ENCODE measurements around the gene TH.

The TH gene

DNA sequence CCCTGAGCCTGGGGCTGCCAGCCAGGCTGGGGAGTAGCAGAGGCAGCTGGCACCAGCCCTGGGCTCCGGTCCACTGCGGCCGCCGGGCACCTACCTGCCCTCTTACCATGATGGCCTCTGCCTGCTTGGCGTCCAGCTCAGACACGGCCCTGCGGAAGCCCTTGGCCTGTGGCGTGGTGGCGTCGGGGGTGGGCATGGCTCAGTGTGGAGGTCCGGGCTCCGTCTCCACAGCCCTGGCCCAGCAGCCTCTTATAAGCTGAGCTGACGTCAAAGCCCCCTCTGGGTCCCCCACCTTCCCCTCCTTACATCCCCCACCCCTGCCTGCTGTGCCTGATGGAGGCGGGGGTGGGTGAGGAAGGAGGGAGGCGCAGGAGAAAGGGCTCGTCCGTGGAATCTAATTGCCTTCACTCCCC, at the start of gene TH:
Gene TH, minus strand, starts transcription at position 225 of the 413 bp plus-strand sequence. Its CDS starts 29 bp downstream, at position 196.
- no peak for DNase-seq

DNA sequence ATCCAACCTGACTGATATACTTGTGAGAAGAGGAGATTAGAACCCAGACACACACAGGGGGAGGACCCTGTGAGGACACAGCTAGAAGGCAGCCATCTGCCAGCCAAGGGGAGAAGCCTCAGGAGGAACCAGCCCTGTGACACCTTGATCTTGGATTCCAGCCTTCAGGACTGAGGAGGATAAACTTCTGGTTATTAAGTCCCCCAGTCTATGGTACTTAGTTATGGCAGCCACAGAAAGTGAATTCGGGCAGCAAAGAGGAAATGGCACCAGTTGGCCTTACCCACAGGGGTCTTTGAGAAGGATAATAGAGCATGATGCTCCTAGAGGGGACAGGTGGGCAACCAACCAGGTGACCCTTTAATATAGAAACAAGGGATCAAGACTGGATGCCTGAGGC, 49.4 kb upstream of the TH start:
- DNase-seq, result no peak

DNA sequence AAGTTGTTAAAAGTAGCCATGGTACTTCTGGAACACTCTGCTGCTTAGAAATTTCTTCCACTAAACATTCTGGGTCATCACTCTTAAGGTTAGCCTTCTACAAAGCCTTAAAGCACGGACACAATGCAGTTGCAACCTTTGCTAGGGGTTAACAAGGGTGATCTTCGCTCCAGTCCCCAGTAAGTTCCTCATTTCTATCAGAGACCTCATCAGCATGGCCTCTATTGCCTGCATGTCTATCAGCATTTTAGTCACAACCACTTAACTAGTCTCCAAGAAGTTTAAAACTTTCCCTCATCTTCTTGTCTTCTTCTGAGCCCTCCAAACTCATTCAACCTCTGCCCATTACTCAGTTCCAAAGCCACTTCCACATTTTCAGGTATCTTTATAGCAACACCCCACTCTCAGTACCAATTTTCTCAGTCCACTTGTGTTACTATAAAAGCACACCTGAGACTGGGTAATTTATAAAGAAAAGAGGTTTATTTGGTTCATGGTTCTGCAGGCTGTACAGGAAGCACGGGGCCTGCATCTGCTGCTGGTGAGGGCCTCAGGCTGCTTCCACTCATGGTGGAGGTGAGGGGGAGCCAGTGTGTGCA, 48.7 kb upstream of the TH start:
- no peak for DNase-seq

DNA sequence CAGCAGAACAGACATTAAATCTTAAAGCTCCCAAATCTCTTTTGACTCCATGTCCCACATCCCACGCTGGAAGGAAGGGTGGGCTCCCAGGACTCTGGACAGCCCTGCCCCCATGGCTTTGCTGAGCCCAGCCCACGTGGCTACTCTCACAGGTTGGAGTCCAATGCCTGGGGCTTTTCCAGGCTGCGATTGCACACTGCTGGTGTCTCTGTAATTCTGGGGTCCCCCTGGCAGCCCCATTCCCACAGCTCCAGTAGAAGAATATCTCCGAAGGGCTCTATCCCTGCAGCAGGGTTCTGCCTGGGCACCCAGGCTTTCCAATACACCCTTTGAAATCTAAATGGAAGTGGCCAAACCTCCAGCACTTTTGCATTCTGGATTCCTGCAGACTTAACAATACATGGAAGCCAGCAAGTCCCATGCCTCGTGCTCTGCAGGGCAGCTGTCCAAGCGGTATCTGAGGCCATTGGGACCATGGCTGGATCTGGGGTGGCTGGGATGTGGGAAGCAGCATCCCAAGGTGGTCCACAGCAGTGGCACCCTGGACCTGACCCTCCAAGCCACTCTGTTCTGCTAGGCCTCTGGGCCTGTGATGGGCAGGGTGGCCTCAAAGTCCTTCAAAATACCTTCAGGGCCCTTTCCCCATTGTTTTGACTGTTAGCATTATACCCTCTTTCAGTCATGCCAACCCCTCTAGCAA, 47.9 kb upstream of the TH start:
- no peak for DNase-seq

DNA sequence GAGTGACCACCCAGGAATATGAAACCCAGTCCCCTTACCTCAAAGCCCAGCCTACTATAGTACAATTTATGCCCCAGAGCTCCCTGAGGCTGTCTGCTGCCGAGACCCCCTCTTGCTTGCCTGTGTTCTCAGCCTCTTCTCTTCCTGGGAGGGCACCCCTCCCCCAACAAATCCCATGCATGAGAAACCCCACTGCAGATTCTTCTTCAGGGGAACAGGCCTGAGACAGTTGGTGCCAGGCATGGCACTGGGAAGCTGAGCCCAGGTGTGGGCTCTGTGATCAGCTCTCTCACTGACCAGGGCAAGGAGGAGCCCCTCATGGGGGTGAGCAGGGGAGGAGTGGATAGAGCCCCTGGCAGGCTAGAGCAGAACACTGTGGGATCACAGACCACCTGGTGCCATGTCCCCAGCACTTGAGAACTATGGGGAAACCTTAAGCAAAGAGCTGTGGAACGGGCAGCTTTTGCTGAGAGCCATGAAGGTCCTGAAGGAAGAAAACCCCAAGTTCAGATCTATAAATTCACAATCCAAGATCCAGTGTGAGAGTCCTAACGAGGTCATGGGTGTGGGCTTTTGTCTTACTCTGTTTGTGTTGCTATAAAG, 46.5 kb upstream of the TH start:
- DNase-seq, result no peak

DNA sequence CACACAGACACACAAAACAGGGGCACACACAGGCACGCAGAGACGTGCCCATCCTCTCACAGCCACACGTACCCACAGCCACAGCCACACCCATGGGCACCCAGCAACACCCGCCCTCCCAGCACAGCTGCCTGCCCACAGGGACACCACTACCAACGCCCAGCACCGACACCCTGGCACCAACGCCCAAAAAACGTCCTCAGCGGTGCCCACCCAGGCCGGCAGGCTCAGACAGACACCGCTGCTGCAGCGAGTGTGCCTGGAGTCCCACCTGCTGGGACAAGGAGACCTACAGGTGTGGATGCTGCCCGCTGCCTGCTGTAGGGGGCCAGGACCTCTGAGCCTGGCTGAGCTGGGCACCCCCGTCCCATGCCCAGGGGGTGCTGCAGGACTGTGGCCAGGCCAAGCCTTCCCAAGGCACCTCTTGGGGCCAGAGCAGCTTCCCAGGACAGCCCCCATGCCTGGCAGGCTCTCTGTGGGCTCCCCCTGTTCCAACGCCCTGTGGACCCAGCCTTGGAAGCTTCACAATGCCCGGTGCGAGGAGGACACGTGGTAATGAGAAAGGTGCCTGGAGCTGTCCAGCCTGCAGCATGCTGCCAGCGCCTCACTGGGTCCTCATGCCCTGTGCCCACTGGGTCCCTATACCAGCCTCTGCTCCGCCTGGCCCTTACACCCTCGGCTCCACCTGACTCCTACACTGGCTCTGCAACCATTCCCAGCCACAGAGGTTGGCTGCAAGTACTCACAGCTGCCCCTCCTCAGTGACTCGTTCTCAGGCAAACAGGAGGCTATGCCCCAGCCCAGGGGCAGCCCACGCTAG, 45.8 kb upstream of the TH start:
- DNase-seq, result no peak

DNA sequence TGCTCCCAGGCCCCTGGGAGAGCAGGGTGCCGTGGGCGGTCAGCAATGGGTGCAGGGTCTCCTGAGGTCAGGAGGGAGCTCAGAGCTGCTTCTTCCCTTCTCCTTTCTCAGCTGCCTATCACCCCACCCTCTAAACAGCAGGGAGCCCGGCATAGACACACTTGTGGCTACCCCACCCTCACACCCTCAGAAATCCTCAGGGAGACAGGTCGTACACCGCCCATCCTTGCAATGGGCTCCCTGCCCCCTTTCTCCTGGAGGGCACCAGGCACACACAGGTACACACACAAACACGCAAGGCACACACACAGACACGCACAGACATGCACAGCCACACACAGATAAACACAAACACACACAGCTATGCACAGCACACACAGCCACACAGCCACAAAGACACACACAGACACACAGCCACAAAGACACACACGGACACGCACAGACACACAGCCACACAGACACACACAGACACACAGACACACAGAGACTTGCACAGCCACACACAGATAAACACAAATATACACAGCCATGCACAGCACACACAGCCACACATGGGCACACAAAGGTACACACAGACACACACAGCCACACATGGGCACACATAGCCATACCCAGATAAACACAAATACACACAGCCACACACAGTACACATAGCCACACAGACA, 44.9 kb upstream of the TH start:
- no peak for DNase-seq

DNA sequence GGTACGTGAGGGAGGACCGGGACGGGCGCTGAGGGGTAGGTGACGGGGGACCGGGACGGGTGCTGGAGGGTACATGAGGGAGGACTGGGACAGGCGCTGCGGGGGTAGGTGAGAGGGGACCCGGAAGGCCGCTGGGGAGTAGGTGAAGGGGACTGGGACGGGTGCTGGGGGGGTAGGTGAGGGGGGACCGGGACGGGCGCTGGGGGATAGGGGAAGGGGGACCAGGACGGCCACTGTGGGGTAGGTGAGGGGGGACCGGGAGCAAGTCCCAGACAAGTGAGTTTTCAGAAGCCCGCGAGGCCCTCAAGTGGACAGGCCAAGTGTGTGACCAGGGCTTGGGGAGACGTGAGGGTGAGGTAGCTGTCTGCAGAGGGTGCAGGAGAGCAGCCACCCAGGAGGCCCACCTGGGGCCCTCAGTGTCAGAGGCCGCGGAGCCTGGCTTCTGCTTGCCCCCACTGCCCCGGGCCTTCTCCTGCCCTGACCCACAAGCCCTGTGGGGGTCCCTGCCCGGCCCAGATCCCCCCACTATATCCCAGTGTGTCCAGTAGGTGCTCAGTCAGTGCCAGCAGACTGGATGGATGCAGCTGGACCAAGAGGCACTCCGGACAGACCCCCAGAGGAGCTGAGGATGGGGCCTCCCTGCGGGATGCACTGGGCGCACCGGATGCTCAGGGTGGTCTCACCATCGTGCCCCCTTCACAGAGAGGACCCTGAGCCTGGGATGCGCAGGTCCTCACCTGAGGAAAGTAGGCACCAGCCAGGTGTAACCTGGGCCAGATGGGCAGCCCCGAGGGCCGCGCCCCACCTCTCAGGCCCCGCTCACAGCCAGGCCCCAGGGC, 44.2 kb upstream of the TH start:
- no peak for DNase-seq

DNA sequence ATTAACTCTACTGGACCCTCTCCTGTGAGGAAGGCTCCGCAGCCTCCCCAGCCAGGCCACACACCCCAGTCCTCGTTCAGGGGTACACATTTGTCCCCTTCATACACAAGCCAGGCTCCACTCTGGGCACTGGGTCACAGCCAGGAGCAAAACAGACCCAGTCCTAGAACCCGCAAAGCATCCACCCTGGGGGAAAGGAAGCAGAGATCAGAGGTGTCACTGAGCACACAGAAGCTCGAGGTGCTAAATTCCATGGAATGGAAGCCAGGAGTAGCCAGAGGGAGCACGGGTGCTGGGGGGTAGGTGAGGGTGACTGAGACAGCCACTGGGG, 43.6 kb upstream of the TH start:
- DNase-seq, result no peak

DNA sequence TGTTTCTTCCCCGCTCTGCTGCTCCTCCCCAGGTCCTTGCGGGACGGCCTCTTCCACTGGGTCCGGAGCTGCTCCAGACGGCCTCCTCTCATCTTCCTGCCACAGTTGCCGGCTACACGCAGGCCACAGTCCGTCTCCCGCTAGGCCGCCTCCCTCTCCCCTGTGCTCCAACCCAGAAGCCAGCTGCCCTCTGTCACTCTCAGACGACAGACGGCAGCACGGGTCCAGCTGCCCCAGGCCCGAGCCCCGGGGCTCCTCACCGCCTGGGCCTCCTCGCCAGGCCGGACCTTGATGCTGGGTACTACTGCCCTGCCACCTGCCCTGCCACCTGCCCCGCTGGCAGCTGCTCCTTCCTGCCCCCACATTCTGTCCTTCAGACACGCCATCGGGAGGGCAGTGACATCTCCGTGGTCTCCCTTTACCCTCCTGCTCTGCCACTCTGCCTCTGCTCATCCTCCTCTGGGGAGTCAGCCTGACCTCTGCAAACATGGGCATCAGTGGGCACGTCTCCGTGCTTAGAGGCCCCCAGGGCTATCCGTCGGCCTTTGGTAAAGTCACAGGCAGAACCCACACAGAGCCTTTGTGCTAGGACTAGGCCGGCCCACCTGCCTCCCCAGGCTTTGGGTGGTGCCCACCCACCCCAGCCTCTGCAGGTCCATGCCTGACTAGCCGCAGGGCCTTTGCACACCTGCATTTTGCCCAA, 43.1 kb upstream of the TH start:
- DNase-seq, result peak; percentile 35

DNA sequence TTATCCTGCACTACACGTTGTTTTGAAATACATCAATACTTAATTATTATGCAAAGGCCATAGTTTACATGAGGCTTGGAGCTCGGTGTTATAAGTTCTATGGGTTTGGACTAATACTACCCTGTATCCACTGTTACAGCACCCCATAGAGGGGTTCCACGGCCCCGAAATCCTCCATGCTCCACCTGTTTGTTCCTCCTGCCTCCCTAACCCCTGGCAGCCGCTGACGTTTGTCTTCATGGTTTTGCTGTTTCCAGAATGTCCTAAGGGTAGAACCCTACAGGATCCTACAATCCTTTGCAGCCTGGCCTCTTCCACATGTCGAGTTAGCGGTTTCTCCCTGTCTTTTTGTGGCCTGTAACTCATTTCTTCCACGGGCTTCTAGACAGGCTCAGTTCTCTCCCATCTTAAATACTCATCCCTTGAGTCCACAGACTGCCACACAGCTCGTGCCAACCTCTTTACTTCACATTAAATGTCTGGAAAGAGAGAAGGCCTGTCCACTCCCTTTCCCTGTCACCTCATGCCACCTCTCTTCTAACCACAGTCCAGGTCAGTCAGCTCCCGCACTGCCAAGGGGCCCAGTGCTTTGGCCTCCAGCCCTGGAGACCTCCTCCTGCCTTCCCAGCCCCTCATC, 42.4 kb upstream of the TH start:
- peak; percentile 36 for DNase-seq

DNA sequence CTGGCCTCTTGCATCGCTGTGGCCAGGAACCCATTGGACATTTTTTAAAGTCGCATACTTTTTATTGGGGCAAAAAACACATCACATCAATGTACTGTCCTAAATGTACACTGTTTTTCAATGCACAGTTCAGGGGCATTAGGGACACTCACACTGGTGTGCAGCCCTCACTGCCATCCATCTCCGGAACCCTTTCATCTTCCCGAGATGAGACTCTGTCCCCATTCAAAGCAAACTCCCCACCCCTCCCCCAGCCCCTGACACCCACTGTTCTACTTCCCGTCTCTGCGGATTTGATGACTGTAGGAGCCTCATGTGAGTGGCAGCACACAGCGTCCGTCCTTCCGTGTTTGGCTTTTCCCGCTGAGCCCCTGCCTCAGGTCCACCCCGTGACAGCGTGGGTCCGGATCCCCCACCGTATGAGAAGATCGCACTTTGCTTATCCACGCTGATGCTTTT, 41.8 kb upstream of the TH start:
- DNase-seq, result peak; percentile 91

DNA sequence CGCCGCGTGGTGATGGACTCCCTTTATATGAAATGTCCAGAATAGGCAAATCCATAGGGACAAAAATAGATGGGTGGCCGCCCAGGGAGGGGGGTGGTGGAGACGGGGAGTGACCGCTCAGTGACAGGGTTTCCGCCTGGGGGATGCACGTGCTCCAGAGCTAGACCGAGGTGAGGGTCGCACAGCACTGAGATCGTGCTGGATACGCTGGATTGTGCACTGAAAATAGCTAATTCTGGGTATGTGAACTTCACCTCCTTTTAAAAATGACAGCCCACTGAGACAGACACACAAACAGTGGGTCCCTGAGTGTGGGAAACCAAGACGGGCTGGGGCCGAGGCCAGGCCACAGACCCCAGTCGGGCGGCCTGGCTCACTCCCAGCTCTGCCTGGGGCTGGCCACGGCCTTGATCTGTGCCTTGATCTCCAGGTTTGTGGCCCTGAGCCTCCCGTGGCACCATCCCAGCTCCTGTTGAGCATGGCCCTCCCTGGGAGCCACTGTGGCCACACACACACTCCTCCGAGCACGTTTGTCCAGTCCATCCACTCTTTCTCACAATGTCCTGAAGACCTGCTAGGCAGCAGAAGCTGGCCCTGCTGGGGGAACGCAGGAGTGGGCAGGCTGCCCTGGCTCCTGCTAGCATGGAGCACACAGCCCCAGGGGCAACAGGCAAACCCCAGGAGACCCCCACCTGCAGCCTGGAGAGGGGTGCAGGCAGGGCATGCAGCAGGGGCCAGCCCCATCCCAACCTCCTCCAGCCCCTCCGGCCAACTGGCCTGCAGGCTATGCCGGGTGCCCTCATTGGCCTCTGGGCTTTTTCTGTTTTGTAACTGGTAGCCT, 41.0 kb upstream of the TH start:
- DNase-seq, result peak; percentile 48

DNA sequence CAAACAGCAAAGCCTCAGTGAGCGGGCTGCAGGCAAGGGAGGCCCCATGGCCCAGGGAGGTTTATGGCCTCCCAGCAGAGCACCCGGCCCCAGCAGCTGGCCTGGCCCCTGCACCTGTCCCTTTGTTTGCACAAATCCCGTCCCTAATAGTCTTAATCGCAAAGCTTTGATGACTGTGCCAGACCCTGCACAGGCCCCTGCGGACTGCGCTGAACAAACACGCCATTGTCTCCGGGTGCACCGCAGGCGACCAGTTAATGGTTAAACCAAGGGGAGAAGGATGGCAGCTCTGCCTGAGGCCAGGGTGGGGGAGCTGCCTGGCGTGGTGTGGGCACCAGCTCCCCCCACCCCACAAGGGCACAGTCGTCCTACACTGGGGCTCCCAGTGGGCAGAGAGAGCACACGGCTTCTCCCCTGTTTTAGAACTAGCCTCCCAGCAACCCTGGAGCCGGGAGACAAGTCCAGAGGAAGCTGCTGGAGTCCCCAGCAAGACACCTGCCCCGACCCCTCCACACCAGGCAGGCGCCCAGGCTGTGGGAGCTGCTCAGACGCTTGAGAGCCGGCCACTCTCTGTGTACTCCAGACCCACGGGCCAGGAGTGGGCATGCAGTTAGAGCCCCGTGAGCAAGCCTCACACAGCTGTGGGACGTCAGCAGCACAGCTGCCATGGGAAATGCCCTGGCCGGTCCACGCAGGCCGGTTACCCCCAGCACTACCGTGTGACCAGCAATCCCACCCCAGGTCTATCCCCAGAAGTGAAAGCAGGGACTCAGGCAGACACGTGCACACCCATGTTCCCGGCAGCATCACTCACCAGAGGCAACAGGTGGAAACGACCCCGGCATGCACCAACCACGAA, 39.7 kb upstream of the TH start:
- DNase-seq, result peak; percentile 99

DNA sequence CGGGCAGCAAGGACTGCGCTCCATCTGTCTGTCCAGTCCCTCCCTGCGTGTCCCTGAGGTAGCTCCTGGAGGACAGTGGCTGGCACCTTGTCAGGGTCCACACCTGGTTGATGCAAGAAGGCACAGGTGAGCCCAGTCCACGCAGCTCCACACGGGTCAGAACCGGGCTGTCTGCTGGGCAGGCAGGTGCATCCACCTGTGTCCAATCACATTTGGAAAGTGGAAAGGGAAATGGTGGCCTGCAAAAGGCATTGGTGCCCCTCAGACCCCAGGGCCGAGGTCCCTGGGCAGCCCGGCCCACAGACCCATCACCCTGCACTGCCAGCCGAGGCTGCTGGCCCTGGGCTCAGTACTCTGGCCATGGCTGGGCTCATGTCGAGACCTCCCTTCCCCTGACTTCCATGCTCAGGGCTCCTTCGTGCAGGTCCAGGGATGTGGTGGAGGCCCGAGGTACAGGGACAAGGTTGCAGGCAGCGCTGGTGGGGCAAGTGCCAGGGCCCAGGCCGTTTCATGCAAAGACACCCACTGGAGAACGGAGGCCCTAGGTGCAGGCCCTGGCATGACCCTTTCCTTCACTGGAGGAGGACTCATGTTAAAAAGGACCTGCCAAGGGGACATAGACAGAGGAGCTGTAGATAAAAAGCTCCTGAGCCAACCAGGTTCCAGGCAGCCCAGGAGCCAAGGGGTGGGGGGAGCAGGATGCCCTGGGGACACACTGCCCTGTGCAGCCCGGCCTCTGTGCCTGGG, 38.9 kb upstream of the TH start:
- no peak for DNase-seq

DNA sequence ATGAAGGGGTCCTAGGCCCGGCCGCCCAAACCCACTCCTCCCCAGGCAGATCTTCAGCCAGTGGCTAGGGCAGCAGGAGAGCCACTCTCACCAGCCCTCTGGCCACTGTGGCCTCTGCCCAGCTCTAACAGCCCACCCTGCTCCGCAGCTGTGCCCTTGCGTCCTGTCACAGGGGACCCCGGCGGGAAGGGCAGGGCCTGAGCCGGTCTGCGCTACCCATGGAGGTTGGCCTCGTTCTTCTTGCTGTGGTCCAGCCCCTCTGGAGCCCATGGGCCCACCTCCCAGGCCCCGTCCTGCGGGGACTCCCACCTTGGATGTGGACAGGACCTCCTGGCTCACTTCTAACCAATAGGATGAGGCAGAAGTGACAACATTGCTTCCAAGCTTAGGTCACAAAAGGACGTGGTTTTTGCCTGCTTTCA, 38.3 kb upstream of the TH start:
- no peak for DNase-seq

DNA sequence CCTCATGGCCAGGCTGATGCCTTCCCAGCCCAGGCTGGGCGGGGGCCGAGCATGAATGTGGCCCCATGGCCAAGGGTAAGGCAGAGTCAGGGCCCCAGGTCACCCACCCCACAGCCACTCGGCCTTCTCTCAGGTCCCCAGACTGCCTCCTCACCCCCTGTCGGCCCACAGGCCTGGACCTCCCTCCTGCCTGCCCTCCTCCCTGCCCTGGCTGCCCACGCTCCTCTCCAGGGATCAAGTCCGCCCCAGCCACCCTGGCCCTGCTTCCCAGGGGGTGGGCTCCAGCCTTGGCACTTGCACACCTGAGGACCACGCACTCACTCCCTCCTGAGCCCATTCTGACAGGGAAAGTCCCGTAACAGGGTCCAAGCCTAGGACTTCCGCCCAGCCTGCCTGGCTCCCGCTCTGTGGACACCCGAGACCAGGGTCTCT, 37.8 kb upstream of the TH start:
- no peak for DNase-seq

DNA sequence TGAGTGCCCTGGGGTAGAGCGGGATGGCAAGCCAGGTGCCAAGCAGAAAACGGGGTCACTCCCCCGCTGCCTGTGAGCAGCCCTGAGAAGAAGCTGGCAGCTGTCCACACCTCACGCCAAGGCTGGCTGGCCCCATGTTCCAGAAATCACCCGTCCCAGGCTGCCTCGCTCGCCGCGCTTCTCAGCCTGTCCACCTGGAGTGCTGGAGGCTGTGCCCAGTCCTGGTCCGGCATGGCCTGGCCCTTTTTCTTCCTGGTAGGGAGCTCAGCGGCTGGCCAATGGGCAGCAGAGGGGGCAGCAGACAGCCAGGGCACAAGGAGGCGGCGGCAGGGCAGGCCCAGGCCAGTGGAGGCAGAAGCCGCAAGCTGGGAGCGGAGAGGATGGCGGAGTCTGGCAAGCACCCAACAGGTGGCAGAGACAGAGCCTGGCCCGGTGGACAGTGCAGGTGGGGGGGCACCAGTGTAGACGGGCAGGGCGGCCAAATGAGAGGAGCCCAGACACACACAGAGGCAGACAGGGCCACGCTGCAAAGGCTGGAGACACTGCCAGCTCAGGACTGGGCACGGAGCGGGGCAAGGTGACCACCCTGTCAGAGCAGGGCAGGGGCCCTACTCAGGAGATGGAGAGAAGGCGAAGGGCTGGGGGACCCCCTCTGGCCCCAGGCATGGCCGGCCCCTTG, 37.2 kb upstream of the TH start:
- peak; percentile 51 for DNase-seq
